Suprapubic skin (tissue), 4 donors: ENCODE results near the gene GGA3.

Source experiments
- EP300 ChIP-seq: sonication (generic); formaldehyde crosslinking; IDR thresholded peaks from one replicate; pipeline ENCODE4 v1.6.1; 2017; ENCODE audit warnings: antibody characterized with exemption
- POLR2A ChIP-seq, 2 donors: fragments of 450-650 bp; IDR thresholded peaks; one replicate each; pipeline ENCODE4 v1.6.1; 2017; ENCODE audit warnings: antibody characterized with exemption in 2 of 2, mild to moderate bottlenecking in 2 of 2, moderate library complexity in 2 of 2
- POLR2AphosphoS5 ChIP-seq, 3 donors: sonication (generic); formaldehyde crosslinking; IDR thresholded peaks; one replicate each; pipeline ENCODE4 v1.6.1; 2017; ENCODE audit warnings: antibody characterized with exemption in 3 of 3
- TF ChIP-seq, protein P1 (sequence below), 2 donors: fragments of 200-600 bp in 1 of 2; fragments of 450-650 bp in 1 of 2; sonication (generic) in 1 of 2; IDR thresholded peaks; one replicate each; pipeline ENCODE4 v1.5.1; 2016 to 2019; ENCODE audit warnings: antibody characterized with exemption in 2 of 2, mild to moderate bottlenecking in 1 of 2, moderate library complexity in 1 of 2

DNA sequence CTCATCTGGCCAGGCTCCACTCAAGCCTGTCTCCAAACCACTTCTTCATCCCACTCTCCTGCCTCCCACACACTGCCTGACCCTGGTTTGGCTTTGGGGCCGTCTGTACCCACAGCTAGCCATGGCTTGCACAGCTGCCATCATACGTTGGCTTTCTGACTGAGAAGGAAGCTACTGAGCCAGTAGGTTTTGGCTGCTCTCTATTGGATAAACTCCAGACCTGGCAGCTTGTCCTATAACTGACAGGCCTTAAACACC is 5.7 kb upstream of the GGA3 start:
- TF ChIP-seq POLR2AphosphoS5 (IDR thresholded peaks at IDR 0.05) (no peak), EP300 (no peak), POLR2A (IDR thresholded peaks at IDR 0.05) (no peak)
- TF ChIP-seq, protein P1, sequence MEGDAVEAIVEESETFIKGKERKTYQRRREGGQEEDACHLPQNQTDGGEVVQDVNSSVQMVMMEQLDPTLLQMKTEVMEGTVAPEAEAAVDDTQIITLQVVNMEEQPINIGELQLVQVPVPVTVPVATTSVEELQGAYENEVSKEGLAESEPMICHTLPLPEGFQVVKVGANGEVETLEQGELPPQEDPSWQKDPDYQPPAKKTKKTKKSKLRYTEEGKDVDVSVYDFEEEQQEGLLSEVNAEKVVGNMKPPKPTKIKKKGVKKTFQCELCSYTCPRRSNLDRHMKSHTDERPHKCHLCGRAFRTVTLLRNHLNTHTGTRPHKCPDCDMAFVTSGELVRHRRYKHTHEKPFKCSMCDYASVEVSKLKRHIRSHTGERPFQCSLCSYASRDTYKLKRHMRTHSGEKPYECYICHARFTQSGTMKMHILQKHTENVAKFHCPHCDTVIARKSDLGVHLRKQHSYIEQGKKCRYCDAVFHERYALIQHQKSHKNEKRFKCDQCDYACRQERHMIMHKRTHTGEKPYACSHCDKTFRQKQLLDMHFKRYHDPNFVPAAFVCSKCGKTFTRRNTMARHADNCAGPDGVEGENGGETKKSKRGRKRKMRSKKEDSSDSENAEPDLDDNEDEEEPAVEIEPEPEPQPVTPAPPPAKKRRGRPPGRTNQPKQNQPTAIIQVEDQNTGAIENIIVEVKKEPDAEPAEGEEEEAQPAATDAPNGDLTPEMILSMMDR (IDR thresholded peaks at IDR 0.05): no peak
